NCI-H345 treated with DMSO at 0.1 percent for 48 hours (cell line): ENCODE measurements around the gene AKAP3.

ENCODE experiments used
- DNase-seq: peaks from one replicate; lab custom pipeline; 2025; ENCODE audit not compliant: unreplicated experiment; lab: John Stamatoyannopoulos, UW

The AKAP3 gene

GRCh38 chr12:4603421-4603820 is 45.4 kb downstream of the AKAP3 start:
- DNase-seq, result no peak

- DNase-seq, result no peak
Measured at GRCh38 chr12:4595881-4596280, 53.0 kb downstream of the AKAP3 start.

- no peak for DNase-seq
Measured at GRCh38 chr12:4591180-4591687, 57.6 kb downstream of the AKAP3 start.

- no peak for DNase-seq
Measured at GRCh38 chr12:4589941-4590340, 58.9 kb downstream of the AKAP3 start.

GRCh38 chr12:4588916-4589315 is 59.9 kb downstream of the AKAP3 start:
- DNase-seq, result no peak

GRCh38 chr12:4587108-4587507 is 61.7 kb downstream of the AKAP3 start:
- no peak for DNase-seq

- no peak for DNase-seq
Measured at GRCh38 chr12:4586500-4586899, 62.4 kb downstream of the AKAP3 start.

- DNase-seq, result no peak
Measured at GRCh38 chr12:4584896-4585295, 64.0 kb downstream of the AKAP3 start.

GRCh38 chr12:4584281-4584680 is 64.6 kb downstream of the AKAP3 start:
- DNase-seq, result no peak

GRCh38 chr12:4580281-4580688 is 68.6 kb downstream of the AKAP3 start:
- DNase-seq, result no peak

GRCh38 chr12:4579305-4580102 is 69.3 kb downstream of the AKAP3 start:
- DNase-seq, result no peak

GRCh38 chr12:4572680-4573079 is 76.2 kb downstream of the AKAP3 start:
- no peak for DNase-seq

- DNase-seq, result no peak
Measured at GRCh38 chr12:4569261-4569660, 79.6 kb downstream of the AKAP3 start.

GRCh38 chr12:4567073-4567881 is 81.6 kb downstream of the AKAP3 start:
- DNase-seq, result no peak

GRCh38 chr12:4566474-4566873 is 82.4 kb downstream of the AKAP3 start:
- no peak for DNase-seq
